Right ventricle myocardium inferior (tissue), 1 donor: Measurements from ENCODE around the gene CAB39. TPM values are rescaled to one million over a fixed set of nuclear protein-coding genes. Genes with fewer than 3 reads are reported as not detected.

Source experiments
- ATAC-seq: fragments of 200-7000 bp; cut with Tn5 transposase; one replicate; pipeline ENCODE4 v1.9.1; 2020; ENCODE audit warnings: mild to moderate bottlenecking, moderate library complexity
- DNase-seq: peaks from one replicate; pipeline ENCODE4 v3.0.0; 2021; ENCODE audit errors: missing footprints
- intact Hi-C: fragments of 100-400 bp; cut with DNase I; formaldehyde crosslinking; loops from one replicate; pipeline ENCODE4 v1.11.0; 2022
- total RNA-seq: library from RNA; stranded (reverse); fragmentation: NEBNext Ultra II Directional; extraction: Animal tissue kit (Norgen Biotek cat#: 25700); gene quantifications from one replicate; pipeline ENCODE4 v1.2.1, GENCODE V29; 2021
- donor health status: DM: no; HTN: yes; CAD: no; lungs with severe emphysema.

CAB39 gene
- total RNA-seq, 1 donor from 2014 or later: 91.9 TPM

- DNase-seq (peak; percentile 82), ATAC-seq (peak; percentile 86)
- intact Hi-C loops: no loop called here
Measured at GRCh38 chr2:230864605-230865306, 152.1 kb downstream of the CAB39 start, which contains the start of gene ITM2C. Gene ITM2C, plus strand, starts transcription at chr2:230864942. Its CDS starts 84 bp downstream, at chr2:230865026.

DNA sequence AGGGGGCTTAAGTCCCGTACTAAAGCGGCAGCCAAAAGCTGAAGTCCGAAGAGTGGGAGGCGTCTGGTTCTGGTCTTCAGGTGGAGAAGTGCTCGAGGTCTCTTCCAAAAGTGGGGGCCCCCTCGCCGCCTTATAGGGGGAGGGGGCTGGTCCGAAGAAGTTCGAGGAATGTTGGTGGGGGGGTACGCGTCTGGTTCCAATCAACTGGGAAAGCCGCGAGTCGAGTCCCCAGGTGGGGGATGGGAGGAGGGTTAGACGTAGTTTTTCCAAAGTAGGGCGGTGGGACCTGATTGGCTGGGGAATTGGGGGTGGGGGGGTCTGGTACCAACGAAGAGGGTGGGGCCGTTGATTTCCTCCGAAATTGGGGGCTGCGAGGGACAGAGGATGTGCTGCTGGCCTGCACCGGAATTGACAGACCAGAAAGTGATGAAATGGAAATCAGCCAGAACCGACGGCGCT, 152.7 kb downstream of the CAB39 start:
- ATAC-seq: no peak
- DNase-seq: no peak
- intact Hi-C loops: no loop called here

DNA sequence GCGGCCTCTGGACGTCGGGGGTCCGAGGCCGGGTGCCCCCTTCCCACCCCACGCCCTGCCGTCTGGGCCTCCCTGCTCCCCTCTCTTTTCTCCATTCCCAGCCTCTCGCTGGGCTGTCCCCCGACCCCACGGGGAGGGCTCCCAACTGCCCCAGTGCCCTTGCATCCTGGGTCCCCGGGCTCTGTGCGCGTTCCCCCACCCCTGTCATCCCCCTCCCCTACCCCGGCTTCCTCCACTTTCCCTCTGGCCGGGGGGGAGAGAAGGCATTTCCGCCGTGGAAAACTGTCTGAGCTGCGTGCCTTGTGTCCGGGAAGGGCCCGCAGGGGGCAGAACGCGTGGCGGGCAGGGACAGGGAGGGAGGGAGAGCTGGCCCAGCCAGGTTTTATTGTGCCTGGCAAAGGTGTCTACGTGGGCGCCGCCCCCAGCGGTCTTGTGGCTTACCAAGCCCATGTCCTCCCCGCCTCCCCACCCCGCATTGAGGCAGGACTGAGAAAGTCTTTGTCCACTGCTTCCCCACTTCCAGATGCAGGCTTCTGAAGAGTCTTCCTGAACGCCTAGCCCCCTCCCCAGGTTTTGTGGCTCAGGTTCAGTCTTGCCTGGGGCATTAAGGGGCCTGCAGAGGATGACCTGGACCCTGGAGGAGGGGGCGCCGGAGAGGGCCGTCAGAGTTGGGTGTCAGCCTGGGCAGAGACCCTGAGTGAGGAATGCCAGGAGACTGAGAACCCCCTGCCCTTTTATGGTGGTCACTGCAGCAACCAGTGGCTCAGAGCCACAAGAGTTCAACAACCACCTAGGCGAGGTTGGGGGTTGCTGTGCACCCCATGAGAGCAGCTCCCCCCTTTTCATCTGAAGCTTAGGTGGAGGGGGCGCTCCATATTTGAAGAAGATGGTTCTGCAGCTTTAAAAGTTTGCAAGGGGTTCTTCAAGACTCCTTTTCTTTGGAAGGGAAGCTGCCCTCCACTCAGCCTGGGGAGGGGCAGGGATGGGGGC, 153.4 kb downstream of the CAB39 start:
- ATAC-seq (peak; percentile 9), DNase-seq (peak; percentile 73)
- intact Hi-C loops: no loop called here

DNA sequence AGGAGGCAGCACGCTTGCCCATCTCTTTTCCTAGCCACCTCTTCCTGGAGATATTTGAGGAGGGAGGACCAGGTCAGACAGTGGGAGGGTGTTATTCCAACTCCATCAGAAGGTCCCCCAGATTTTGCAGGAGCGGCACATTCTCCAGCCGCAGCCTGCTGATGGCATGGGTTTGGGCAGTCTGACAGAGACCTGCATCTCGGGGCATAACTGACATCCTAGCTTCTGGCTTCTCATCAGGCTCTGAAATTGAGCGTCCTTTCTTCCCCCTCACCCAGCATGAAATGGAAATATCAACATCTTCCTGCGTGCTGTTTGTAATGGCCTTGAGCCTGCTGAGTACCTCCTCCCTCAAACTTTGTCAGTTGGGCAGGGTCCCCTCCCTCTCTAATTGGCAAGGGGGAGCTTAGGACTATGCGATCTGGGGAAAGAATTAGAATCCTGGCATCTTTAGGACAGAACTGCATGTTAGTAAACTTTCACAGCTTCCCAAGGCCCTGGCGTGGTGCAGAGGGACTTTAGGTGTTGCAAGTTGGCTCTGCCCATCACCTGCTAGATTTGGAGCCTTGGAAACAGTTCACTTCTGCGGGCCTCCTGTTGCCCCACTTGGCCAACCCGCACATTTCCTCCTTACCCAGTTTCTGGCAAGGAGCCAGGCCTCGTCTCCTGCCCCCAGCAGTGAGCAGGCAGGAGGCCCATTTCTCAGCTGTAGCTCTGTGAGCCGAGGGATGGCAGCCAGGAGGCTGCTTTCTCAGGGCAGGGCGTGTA, 154.3 kb downstream of the CAB39 start:
- ATAC-seq (no peak), DNase-seq (no peak)
- intact Hi-C loops: no loop called here

DNA sequence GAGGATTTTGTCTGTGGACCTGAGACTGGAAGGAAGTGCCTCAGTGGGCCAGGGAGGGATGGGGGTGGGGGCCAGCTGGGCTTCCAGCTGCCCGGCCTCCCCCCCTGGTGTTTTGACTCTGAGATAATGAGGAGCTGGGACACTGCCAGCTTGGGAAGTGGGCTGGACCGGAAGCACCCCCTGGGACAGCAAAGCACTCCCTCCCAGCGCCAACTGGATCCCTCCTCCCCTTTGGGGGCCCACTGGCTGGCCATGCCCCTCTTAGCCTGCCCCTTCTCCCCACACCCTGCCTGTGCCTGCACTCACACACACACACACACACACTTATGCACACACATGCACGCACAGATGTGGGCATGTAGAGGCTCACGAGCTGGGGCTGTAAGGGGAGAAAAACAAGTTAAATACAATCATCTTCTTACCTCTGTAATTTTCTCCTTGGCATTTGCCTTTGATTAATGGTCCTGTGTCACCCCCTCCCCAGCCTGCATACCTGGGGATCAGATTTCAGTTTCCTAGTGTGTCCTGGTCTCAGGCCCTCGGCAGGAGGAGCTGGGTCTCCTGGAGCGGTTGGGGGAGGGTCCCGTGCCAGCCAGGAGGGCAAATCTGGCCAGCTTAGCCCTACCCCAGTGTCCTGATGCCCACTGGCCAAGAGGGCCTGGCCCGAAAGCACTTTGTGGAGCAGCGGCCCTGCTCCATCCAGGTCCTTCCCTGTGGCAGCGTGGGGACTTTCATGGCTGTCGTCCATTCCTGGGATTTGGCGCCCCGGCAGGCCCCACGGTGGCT, 155.7 kb downstream of the CAB39 start:
- intact Hi-C loops: no loop called here
- DNase-seq (no peak), ATAC-seq (no peak)

DNA sequence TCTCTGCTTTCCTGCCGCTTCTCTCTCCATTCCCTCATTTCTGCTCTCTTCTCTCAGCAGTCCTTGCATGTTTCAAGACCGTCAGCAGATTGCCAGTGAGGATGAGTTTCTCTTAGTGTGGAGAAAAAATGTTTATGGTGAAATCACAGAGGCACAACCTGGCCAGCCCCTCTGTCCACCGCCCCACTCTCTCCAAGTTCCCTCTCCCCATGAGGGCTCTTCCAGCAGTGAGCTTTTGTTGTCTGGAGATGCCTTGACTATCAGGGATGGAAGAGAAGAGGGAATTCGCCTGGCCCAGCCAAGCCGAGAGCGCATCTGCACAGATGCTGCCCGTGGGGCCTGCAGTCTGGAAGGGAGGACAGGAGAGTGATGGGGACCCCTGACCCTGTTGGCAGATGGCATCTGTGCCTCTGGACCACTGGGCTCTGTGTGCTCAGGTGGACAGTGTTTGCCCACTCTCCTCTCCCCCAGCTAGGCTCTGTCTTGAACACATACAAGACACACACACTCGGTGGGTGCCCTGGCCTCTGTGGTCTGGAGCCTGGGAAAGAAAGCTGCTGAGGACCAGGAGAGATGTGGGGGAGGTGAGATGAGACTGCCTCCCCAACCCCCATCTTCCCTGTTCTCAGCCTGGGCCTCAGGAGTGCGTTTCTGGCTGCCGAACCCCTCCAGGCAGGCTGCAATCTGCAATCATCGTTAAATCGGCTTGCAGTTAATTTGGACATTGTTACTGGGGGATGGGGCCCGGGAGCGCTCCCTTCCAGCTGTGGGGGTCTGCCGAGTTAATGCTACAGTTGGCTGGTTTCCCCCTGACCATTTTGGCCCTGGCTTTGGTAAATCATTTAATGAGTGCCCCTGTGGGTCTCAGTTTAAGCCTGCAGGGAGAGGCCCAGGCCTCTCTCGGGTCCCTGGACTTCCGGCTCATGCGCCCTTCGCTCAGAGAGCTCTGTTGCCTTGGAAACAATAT, 156.6 kb downstream of the CAB39 start:
- intact Hi-C loops: no loop called here
- ATAC-seq (no peak), DNase-seq (no peak)

DNA sequence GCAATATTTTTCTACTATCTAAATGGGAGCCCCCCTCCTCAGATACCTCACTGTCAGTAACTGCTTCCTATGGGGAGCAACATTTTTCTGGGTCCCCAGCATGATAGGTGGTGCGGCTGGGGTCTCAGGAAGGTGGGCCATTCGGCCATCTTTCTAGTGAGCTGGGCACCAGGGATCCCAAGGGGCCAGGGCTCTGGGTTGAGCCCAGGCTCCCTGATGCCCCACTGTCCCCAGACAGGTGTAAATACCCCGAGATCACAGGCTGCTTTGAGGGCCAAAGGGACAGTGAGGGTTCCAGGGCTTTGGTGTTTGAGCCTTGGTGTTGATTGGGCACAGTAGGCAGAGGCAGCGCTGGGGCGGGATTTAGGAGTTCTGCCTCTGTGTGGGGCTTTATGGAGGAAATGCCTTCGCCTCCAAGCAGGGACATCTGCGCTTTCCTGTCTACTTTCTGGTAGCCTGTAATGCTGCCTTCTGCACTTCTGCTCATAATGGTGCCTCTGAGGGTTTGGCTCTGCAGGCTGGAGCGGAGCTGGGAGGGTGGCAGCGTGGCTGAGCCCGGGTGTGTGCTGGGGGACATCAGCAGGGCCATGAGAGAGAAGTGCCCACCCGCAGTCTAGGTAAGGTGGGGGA, 157.4 kb downstream of the CAB39 start:
- no peak for ATAC-seq

More for the DNA sequence above, 157.4 kb downstream of the CAB39 start:
- intact Hi-C loops: no loop called here
- no peak for DNase-seq

Other genes with a start within 250 kb of the CAB39 start
- gene ITM2C, start 152.1 kb downstream of the CAB39 start, total RNA-seq: 29.6 TPM
- gene GPR55, start 212.4 kb downstream of the CAB39 start, total RNA-seq: not detected